ENCODE results near the gene LYST.

DNA sequence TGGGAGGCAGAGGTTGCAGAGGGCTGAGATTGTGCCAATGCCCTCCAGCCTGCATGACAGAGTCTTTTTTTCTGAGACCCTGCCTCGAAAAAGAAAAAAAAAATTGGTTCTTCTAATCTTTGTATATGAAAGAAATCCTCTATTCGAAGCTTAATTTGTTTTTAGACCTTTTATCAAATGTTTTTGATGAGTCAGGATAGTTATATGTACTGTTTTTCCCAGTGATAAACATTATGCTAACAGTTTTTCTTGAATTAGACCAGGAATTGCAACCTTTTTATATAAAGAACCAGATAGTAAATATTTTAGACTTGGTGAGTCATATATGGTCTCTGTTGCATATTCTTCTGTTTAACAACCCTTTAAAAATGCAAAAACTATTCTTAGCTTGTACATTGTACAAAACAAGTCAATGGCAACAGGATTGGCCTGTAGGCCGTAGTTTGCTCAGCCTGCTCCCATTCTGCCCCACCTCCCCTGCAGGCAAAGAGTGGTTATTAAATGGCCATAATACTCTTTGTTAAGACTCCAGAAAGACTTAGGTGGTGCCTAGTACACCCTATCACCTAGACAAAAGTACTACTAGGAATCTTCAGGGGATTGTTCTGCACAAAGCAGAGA is 45.2 kb downstream of the LYST start:
- TF ChIP-seq, protein P1, sequence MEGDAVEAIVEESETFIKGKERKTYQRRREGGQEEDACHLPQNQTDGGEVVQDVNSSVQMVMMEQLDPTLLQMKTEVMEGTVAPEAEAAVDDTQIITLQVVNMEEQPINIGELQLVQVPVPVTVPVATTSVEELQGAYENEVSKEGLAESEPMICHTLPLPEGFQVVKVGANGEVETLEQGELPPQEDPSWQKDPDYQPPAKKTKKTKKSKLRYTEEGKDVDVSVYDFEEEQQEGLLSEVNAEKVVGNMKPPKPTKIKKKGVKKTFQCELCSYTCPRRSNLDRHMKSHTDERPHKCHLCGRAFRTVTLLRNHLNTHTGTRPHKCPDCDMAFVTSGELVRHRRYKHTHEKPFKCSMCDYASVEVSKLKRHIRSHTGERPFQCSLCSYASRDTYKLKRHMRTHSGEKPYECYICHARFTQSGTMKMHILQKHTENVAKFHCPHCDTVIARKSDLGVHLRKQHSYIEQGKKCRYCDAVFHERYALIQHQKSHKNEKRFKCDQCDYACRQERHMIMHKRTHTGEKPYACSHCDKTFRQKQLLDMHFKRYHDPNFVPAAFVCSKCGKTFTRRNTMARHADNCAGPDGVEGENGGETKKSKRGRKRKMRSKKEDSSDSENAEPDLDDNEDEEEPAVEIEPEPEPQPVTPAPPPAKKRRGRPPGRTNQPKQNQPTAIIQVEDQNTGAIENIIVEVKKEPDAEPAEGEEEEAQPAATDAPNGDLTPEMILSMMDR (IDR thresholded peaks at IDR 0.05; ENCODE audit: poor library complexity), result no peak
- TF ChIP-seq EZH2 (IDR thresholded peaks at IDR 0.05; ENCODE audit: borderline replicate concordance) (no peak), EZH2phosphoT487 (IDR thresholded peaks at IDR 0.05; ENCODE audit: low read depth, severe bottlenecking, unreplicated experiment) (no peak)

All from hepatocyte (in vitro differentiated cells).